LoVo (cell line): Measurements from ENCODE around the gene DCP1B.

ENCODE experiments used
- DNase-seq: peaks from one replicate; pipeline ENCODE4 v3.0.0-alpha.2; 2016; ENCODE audit warnings: low spot score

The DCP1B gene

DNA sequence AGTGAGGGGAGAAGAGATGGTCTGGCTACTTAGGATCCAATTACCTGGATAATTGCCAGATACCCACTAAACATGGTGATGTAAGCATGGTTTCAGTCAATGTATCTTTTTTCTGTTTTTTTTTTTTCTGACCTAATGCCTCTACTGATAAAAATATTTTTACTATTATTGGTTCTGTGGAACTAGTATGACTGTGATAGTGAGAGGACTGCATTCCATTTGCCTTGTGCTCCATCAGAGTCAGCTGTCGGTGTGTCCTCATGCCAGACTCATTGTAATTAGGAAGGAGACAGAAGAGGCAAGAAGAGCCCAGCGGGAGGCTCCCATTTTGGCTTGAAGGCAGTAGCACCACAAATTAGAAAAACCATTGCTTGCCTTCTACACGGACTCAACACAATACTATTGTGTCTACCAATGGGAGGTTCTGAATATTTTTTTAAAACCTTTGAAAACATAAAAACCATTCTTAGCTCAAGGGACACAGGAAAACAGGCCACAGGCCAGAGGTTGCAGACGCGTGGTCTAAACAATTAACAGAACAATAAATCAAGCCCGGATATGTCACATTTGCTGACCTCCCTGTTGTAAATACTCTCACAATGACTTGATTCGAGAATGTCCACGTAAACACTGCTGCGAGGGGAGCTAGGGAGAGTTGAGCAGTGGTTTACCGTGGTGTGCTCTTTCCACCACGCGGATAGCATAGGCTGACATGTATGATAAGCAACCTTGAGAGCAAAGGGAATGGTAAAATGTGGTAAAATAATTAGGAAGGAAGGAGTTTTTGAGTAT, 13.5 kb upstream of the DCP1B start:
- DNase-seq: no peak

DNA sequence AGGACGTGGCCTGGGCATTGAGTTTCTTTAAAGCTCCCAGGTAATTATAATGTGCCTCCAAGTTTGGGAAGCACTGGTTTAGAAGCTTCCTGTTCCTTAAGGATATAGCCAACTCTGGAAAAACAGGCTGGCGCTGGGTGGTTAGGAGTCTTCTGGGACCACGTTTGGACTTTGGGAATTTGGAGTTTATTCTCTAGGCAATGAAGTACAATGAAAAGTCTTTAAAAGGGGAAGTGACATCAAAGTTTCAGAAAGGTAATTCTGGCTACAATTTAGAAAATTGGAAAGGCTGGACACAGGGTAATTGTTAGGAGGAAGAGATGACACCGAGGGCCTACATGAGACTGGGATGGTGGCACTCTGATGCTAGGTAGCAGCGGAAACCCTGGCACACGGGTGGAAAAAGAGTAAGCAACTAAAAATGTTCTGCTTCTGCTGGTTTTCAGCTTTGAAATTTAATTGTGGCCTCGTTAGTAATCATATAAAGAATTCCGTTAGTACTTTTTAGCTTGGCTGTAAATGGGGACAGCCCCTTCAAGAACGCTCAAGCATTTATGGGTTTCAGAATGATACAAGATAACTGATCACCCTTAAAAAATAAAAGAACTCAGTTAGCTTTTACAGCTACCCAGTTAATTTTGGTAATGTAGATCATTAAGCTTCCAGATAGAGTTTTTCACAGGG, 12.7 kb upstream of the DCP1B start:
- DNase-seq: no peak

DNA sequence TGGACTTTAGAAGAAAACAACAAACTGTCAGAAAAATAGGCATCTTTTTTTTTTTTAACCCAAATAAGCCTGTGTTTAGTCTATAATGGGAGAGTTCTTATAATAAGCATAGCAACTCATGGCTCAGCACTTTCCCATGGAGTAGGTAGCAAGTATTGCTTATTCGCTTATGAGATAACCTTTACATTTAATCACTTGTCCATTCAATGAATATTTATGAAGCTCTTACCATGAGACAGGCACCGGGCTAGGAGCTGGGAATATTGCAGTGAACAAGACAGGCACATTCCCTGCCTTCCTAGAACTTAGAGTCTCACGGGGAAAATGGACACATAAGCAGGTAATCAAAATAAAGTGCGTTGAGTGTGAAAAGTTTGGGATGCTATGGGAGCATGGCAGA, 10.0 kb upstream of the DCP1B start:
- no peak for DNase-seq

DNA sequence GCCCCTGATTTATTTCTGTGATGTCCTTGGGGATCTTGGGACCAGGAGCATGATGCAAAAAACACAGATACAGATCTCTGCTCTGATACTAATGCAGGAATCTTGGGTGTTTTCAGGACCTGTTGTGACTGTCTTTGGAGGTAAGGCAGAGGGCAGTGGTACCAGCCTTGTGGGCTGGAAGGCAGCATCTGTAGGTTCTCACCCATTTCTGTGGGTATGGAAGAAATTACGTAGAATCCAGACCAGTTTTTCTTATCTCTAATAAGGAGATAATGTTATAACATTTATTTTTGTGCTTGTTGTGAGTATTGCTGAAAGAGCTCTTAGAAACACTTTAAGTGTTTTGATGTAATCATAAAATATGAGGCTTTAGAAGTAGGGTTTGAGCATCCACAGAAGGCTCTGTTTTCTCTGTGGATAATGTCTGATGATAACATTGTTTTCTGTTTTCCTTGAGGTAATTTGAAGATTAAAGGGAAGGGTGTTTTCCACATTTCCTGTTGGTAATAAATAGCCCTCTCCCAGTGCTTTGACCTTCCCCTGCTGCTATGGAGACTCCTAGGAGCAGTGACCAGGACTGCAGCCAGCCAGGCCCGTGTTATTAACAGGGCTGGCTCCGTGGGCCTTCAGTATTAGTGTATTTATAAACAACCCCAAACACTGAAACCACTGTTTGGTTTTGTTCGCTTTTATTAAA, 9.4 kb upstream of the DCP1B start:
- no peak for DNase-seq

DNA sequence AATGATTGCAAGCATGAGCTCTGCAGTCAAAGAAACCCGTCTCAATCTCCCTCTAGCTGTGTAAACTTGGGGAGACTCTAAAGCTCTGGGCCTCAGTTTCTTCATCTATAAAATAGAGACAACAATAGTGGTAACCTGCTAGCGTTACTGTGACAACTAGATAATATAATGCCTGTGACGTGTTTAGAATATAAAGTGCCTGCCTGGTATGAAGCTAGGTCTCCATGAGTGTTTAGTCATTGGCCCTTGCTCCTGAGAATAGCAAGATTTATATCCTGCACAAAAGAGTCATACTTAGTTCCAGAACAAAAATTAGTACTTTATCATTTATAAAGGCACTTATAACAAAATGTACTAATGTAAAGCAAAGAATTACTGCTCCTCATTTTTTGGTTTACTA, 8.8 kb upstream of the DCP1B start:
- no peak for DNase-seq

DNA sequence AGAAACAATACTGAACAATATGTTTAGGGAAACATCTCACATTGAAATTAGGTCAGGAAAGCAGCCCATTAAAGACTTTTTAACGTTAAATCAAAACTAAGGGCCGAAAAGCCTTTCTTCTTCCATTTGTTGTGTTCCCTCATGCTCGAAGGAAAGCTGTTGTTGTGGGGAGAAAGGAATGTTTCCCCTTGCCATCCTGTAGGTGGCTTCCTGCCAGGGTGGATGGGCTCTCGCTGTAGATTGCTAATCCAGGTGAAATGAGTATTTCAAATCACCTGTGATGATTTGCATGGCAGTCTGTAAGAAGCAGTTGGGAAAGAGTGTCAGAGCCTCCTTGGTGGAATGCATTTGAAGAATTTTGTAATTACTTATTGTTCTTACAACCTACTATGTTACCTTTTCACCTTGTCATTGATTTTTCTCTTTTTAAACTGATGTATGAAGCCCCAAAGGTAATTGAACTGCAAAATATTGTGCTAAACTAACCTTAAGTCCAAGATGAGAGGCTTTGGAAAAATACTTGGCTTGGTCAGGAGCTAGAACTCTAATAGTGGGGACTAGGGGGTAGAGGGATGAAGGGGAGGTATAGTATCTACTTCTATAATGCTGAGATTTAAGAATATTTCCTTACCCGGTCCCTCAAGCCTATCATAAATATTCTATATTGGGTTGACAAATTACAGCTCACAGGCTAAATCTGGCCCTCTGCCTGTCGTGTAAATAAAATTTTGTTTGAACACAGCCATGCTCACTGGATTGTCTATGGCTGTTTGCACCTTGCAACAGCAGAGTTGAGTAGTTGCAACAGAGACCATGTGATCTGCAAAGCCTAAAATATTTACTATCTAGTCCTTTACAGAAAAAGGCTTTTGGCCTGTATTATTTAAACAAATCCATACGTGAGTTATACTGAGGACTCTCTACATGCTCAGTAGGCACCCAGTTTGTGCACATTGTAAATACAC, 7.7 kb upstream of the DCP1B start:
- DNase-seq: no peak

DNA sequence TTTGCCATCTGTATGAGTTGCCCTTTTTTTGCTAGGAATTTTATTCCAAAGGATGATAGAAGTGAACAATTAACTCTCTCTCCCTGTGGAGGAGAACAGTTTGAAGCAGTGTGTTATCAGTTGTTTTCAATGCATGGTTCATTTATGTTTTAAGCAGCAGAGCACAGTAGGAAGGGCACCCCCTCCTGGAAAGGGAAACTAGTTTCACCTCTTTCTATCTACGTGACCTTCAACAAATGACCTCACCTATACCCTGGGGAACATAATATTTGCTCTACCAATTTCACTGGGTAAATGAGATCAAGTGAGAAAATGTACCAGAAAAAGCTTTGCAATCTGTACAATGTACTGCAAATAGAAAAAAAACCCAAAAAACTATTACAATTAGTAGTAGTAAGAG, 5.4 kb upstream of the DCP1B start:
- DNase-seq: no peak

DNA sequence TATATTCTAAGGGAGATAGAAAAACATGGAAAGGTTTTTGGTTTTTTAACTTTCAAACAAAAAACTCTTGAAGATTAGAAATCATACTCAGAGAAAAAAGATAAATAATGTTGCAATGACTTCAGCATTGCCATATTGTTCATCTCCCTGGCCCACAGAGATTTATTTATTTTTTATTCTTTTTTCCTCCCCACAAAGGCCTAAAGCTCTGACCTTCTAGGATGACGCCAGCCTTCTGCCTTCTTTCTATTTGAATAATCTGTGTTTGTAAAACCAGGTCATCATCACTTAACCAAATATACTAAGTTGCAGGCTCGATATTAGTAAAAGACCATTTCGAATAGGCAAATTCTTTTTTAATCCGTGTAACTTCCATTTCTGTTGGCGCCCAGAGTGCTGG, 4.4 kb upstream of the DCP1B start:
- no peak for DNase-seq

DNA sequence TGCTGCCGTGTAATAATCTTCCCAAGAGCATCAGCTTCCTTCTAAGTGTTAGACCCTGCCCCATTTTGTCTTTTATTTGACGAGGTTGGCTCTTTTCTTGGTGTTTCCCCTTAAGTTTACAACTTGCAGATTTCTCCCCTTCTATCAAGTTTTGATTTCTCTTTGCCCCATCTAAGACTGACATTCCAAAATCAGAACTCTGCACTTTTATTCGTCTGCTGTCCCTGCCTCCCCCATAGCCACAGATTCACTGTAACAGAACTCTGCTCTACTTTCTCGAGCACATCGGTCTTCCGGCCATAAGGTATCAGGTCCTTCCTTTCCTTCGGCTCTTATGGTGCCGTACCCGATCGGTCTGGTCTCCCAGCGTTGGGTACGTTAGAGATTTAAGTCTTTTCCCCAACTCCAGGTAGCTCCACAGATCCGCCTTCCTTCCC, 563 bp downstream of the DCP1B start:
- peak; percentile 6 for DNase-seq

DNA sequence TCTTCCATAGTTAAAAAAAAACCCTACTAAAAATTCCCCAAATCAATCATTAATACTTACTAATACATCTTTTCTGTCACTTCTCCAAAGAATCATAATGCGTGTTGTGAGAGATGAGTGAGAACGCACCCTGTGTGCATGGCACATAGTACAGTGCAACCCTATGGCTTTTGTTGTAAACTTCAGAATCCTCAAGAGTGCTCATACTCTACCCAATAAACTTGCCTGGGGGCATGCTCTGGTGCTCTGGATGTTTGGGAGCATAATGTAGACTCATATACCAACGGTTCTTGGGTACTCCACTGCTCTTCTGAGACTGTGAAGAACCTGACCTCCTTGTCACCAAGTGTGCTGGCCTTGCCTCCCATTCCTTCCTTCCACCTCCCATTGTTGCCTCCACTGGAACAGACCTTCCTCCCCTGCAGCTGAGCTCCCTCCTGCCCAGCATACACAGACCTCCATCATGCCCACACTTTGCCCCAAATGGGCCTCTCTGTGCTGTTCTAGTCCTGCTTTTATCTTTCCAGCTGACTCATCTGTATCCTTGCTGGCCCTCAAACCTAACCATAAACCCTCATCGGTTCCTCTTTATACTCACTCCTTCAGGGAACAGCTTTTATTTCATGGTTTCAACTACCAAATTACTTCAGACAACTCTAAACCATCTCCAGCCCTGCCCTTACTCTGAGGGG, 8.9 kb downstream of the DCP1B start:
- DNase-seq: no peak

DNA sequence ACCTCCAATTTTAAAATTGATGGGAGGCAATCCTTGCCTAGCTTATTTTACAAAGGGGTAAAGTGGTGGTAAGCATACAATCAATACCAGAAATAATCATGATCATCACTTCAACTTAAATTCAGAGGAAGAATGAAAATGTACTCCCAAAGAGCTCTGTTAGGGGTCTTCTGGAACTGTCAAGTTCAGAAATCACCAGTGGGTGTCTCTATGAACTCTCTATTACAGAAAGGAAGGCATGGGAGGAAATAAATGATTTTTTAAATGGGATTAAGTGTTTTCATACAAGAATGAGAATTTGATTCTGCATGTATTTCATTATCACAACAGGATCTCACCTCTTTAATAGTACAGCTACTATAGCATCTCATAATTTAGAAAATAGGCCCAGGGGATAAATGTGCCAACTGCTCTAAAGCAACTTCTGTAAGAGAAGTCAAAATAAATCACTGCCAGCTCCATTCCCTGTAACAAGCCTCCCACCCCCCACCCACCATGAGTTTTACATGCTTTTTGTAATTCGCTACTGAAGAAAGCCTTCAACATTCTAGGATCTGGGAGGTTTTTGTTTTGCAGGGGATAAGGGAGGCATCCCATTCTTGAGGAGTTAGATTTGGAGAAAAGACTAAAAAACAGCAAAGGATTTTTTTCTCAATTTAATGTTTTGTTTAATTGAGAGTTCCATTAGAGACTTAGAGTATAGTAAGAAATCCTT, 9.7 kb downstream of the DCP1B start:
- DNase-seq: no peak

DNA sequence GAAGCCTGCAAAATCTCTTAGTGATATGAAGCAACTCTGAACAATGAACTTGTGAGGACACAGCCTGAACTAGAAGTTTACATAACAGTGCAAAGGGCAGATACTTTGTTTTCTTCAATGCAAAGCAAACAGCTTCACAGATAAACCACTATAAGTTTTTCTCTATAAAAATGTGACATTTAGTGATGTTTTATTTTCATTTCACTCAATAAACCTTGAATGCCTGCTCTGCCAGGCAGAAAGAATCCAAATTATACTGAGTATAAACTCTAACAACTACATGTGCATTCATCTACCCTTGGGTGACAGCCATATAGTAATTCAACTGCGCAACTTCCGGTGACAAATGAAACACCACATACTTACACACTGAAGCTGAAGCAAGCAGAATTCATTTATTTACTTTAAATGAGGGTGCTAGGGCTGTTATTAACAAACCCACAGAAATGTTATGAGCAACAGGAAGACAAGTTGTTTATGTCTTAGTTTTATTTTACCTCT, 10.3 kb downstream of the DCP1B start:
- DNase-seq: no peak

DNA sequence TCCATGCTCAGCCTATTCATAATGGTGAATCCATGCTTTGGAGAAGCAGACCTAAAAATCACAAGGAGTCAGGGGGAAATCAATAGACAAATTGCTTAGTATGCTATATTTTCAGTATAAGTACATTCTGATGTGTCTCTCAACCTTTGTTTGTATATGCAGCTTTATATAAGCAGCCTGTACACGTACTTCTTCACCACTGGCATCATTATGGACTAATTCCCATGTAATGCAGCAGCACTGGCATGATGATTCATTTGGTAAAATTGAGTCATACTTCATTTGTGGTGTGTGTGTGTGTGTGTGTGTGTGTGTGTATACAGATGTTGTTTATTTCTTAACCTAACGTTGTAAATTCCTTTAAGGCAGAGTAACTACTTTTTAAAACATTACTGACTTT, 10.9 kb downstream of the DCP1B start:
- DNase-seq: peak; percentile 7

DNA sequence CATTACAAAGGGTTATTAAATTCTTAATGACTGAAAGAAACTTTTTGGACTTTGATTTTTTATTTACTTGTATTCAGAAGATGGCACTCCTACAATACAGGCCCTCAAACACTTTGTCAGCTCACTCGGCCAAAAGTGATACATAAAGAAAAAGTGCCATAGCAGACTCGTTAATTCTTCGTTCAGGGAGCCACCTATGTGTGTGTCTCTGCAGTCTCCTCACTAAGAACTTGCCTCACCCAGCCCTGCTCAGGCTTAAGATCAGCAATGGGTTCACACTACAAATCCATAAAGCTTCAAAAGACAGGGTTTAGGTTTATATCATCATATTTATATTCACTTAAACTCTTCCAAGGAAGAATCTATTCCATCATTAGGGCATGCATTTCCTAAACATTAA, 11.5 kb downstream of the DCP1B start:
- no peak for DNase-seq

DNA sequence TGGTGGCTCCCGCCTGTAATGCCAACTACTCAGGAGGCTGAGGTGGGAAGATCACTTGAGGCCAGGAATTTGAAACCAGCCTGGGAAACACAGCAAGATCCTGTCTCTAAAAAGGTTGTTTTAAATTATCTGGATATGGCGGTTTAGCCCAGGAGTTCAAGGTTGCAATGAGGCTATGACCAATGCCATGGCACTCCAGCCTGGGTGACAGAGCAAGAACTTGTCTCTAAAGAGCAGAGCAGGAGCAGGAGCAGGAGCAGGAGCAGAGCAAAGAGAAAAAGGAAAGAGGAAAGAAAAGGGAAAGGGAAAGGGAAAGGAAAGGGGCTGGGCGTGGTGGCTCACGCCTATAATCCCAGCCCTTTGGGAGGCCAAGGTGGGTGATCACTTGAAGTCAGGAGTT, 15.1 kb downstream of the DCP1B start:
- DNase-seq: no peak

DNA sequence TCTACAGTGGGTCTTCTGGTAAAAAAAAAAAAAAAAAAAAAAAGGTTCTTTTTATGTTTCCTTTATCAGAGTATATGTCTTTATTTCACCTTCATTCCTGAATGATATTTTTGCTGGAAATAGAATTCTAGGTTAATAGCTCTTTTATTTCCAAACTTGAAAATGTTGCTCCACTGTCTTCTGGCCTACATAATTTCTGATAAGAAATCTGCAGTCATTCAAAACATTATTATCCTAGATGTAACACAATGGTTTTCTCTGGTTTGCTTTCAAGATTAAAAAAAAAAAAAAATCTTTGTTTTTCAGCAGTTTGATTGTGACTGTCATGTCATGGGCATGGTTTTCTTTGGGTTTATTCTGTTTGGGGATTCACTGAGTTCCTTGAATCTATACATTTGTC, 19.5 kb downstream of the DCP1B start:
- DNase-seq: no peak

DNA sequence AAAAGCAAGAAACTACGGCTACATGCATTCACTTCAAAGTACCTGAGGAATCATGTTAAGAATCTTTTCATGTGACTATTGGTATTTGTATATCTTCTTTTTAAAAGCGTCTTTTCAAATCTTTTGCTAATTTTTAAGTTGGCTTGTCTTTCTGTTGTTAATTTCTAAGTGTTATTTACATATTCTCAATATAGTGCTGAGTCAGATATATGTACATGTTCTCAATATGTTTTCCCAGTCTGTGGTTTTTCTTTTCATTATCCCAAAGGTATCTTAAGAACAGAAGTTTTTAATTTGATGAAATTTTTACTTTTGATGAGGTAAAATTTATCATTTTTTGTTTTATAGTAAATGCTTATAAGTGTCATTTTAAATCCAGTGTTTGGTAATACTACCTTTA, 24.0 kb downstream of the DCP1B start:
- DNase-seq: no peak

DNA sequence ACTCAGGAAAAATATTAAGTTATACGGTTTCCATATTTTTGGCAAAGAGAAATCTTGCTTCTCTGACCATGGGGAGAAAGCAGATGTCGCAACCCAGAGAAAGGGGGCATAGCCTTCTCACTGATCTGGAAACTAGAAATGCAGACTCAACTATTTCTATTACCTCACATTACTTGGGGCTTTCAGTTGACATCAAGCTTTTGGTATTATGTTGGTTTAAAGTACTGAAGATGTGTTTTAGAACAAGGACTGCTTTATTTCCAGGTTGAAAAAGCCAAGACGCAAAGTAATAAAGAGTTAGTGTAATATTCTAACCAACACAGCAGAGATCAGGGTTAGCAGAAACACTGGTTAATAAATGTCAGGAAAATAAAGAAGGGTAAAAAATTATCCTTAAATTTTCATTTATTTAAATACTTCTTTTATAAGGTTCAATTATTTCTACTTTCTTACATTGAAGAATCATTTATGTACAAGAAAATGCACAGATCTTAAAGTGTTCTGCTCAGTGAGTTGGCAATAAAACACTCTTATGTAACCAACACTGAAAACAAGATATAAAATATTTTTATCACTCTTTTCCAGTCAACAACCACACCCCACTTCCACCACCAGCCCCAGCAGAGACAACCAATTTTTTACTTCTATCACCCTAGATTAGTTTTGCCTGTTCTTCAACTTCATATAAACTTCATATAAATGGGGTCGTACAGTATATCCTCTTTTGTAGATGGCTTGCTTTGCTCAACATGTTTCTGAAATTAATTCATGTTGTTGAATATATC, 26.0 kb downstream of the DCP1B start:
- no peak for DNase-seq

DNA sequence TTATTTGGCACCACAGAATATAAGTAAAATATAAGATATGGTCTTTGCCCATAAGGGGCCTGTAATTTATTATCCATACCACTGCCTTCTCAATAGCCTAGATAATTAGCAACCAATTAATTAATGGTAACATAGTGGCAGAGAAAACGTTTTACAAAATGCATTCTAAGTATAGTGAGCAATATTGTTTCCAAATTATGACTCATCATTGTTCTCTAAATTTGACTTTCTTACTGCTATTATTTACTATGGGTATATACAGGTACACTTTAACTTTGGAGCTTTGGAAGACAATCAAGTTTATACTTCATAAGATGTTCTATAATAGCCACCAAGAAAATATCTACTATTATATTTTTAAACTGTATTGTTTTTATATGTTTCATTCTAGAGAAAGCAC, 26.7 kb downstream of the DCP1B start:
- no peak for DNase-seq

DNA sequence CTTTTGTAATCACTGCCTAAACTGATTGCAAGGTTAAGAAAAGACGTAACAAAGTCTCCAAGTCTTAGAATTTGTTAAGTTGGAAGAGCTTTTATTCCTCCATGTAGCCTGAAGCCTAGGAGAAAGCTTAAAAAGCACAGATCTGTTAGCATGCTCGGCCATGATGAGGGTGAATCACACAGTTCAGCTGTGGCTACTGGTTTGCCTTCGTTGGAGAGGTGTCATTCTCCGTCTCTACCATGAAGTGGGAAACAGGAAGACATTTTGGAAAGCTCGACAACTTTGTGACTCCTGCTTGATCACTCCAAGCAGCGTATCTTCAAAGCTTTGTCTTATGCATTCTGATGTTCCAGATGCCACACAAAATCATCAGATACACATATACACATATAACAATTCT, 27.1 kb downstream of the DCP1B start:
- no peak for DNase-seq
